IPS-NIHi7 (cell line): ENCODE results near the gene SH2D3A.

Experiments
- DNase-seq: peaks from one replicate; pipeline ENCODE4 v3.0.0; 2012; ENCODE audit warnings: mixed read lengths; ENCODE audit errors: extremely low spot score

SH2D3A gene

DNA sequence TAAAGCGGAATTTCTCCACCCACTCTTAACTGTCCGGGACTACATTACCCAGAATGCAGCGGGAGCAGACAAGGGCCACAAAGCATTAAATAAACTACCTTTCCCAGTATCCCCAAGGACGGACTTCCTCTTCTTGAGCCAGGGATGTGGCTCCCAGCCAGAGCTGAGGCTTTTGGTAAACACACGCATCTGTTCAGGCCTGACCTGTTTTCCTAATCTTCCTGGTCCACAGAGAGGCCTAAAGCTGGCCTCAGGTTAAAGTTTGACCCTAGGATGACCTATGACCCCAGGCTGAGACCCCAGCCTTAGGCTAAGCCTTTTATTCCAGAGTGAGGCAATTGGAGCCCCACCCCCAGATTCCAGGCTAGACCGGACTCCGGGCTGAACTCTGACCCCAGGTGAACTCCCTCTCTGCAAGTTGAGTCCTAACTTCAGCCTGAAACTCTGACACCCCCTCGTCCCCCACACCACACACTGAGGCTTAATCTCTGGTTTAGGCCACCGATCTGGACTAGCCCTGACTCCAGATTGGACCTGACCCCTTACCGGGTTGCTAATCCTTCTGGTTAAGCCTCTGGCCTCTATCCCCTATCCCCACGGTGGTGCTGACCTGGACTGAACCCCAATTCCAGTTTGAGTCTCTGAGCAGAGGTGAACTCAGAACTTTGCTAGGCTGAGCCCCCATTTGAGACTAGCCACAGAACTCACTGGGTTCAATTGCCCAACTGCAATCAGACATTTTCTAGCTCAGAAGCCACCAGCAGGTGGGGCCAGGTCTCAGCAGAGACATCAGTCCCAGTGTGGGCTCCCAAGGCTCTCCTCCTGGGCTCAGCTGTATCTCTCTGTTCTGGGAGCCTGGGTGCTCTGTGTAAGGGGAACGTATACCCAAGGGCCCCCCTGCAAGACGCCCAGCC lies 29.1 kb downstream of the SH2D3A start:
- no peak for DNase-seq

GRCh38 chr19:6737284-6737872 lies 29.9 kb downstream of the SH2D3A start, which contains the start of gene GPR108:
TSS of gene GPR108 (minus strand) at chr19:6737580. CDS start at chr19:6737576, 4 bp downstream.
- DNase-seq: peak; percentile 95

- DNase-seq: no peak
Measured at GRCh38 chr19:6736917-6737283, 30.3 kb downstream of the SH2D3A start.

DNA sequence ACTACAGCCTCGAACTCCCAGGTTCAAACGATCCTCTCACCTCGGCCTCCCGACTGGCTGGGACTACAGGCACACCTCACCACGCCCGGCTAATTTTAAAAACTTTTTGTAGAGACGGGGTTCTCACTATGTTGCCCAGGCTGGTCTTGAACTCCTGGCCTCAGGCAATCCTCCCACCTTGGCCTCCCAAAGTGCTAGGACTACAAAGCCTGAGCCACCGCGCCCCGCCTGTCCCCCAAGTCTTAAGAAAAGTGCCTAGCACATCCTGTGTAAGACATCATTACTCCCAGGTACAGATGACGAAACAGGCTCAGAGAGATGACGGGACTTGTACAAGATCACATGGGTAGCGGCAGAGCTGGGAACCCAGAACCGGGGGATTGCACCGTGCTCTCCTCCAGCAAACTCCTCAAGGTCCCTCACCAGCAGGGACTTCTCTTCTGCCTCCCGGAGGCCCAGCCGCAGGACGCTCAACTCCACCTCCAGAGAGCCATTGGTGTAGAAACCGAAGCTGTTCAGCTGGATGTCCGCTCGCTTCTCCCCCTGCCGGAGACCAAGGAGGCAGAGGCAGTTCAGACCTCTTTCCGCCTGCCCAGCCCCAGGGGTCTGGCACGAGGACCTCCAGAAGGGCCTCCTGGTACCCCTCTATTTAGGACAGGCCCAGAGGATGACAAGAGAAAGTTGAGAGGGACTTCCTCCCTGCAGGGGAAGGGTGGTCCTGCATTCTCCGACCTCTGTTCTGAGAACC lies 30.9 kb downstream of the SH2D3A start:
- peak; percentile 63 for DNase-seq

DNA sequence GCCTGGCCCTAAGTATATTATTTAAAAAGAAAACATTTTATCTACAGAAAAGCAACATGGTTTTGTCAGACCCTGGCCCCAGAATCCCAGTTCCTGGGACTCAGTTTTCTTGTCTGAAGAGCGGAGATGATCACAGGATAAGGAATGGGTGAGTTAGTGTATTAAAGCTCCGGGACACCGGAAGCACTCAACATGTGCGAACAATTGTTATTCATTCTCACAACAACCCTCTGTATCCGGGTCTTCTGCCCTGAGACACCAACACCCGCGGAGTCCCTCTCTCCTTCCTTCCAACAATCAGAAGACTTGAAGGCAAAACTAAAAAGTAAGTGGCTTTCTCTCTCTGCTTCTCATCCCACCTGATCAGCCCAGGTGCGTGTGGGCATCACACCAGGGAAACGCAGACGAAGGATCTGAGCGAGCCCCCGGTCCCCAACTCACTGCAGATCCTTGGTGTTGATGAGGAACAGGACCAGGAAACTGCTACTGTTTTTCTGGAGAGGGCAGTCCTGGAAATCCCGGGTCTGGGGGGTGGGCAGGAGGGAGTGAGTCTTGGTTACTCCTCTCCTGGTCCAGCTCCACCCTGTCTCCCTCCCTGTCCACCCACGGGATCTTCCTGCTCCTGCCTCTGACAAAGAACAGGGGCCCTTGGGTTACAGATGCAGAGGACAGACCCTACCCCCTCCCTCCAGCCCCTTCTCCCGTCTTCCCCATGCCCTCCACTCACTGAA lies 31.9 kb downstream of the SH2D3A start:
- DNase-seq: no peak

DNA sequence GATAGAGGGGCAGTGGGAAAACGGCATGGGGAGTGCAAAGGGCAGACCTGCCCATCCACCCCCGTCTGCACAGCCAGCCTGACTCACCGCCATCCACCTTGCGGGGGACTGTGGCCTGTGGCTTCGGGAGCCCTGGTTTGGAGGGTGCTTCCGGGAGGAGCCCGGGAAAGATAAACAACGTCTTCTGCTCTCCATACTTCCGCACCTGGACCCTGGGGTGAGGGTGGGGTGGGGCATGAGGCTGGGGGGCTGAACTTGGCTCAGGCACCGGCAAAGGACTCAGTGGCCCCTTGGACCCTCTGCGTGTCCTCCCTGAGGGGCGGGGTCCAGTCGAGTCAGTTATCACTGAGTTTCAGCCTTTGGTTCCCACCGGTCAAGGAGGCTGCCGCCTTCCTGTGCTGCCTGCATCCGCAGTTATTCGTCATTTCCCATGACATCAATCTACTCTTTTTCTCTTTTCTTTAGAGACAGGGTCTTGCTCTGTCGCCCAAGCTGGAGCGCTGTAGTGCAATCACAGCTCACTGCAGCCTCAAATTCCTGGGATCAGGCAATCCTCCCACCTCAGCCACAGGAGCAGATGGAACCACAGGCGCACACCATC lies 33.0 kb downstream of the SH2D3A start:
- no peak for DNase-seq

DNA sequence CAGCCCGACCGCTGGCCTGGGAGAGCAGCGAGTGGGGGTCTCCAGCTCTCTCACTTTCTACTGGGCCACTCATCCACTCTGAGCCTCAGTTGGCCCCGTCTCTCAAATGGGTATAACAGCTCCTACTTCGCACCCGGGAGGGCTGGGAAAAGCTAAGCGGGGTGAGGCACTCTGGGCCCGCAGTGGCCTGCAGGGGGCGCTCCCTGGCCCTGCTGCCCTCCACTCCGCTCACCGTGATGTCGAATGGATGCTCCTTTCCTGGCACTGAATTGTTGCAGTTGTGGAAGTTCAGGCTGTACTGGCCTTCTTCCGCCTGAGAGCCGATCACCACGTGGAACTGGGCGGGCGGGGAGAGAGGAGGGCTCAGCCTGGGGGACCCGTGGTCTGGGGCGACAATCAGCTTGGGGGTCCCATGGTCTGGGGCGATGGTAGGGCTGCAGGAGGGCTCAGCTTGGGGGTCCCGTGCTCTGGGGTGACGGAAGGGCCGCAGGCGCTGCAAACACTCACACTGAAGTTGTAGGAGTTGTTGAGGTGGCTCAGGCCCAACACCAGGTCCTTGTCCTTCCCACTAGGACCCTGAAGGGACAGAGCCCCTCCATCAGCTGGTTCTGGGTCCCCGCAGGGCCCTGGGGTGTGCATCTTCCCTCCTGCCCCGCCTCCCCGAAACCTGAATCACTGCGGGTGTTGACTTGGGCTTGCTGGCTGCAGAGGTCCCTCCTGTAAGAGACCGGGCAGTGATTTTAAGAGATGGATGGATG lies 33.7 kb downstream of the SH2D3A start:
- DNase-seq: no peak

- DNase-seq: no peak
Measured at GRCh38 chr19:6732803-6733337, 34.4 kb downstream of the SH2D3A start.

GRCh38 chr19:6731822-6732221 lies 35.4 kb downstream of the SH2D3A start:
- DNase-seq: no peak

DNA sequence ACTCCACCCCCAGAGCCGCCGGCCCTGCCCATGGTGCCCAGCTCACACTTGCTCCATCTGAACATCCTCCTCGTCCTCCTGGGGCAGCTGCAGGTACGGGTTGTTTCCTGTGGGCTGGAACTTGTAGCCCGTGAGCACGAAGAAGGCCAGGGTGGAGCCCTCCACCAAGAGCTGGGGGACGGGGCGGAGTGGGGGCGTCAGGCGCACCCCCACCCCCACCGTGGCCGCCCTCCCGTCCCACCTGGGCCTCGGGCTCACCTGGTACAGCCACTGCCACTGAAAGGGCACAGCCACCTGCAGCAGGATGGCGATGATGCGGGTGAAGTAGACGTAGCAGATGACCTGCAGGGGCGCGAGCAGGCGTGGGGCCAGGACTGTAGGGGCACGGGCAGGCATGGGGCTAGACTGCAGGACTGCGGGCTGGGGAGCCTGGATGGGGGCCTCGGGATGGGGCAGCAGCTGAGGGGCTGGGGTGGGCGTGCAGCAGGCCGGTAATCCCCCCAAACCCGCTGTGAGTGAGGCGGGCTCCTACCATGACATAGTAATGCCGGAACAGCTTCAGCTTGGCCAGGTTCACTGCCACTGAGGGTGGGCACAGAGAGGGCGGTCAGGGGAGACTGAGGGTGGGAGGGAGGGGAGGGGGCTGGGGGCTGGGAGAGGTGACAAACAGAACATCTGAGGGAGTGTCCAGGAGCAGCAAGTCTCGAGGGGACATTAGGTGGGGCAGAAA lies 36.1 kb downstream of the SH2D3A start:
- DNase-seq: no peak

DNA sequence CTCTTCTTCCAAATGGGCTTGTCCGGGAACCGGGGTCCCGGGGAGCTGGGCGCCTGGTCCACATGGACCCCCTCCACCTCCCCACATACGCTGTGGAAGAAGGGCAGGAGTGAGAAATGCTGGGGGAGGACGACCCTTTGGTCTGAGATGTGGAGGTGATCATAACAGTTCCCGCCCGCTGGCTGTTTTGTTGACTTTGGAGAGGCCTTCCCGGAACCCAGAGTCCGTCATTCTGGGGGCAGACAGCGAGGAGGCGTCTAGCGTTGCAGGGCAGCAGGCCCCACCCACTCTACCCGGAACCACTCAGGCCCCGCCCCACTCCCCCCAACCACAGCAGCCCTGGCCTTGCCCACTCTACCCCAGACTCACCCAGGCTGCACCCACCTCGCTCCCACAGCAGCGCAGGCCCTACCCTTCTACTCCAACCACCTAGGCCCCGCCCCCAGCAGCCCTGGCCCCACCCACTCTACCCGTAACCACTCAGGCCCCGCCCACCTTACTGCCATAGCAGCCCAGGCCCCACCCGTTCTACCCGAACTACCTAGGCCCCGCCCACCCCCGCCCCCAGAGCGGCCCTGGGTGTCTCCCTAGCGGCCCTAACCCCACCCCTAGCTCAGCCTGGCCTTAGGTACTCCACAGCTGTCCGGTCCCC lies 37.0 kb downstream of the SH2D3A start:
- peak; percentile 89 for DNase-seq

GRCh38 chr19:6729573-6730152 lies 37.6 kb downstream of the SH2D3A start:
- DNase-seq: no peak

DNA sequence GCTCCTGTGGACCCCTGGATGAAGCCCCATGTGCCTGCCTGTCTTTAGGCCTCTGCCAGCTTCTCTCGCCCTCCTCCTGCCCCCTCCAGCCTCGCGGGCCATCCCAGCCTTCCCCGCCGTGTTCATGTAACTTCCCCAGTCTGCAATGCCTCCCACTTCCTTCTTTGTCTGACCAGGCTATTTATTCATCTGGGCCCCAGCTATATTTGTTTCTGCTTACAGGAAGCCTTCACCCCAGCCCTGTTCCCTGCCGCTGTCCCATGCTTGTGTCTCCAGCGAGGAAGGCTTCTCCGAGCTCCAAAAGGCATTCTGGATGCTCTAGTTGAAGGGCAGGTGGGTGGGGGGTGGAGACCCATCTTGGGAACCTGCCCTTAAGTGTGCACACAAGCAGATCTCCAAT lies 38.9 kb downstream of the SH2D3A start:
- no peak for DNase-seq

GRCh38 chr19:6725513-6726231 lies 41.6 kb downstream of the SH2D3A start:
- no peak for DNase-seq

- DNase-seq: no peak
Measured at GRCh38 chr19:6724631-6725492, 42.4 kb downstream of the SH2D3A start.

GRCh38 chr19:6723738-6724137 lies 43.5 kb downstream of the SH2D3A start:
- DNase-seq: no peak

GRCh38 chr19:6723108-6723618 lies 44.1 kb downstream of the SH2D3A start:
- no peak for DNase-seq
